ENCODE data around the gene FOXP2. TPM values are rescaled to one million over a fixed set of nuclear protein-coding genes. Genes with fewer than 3 reads are reported as not detected.
A peak's percentile ranks its signal among the peaks of the same experiment; 100 is the strongest.

FOXP2 gene
- total RNA-seq, 1 donor: 5.8 TPM

- Histone ChIP-seq H4K20me1 (ENCODE audit: insufficient read depth, low read length) (no peaks in the 10 kb centered on the region), H3K27me3 (ENCODE audit: insufficient read depth, low read length) (no peaks in the 10 kb centered on the region), H3K79me2 (ENCODE audit: insufficient read depth, low read length) (no peaks in the 10 kb centered on the region), H3K4me3 (ENCODE audit: insufficient read depth, low read length) (no peak overlapping the region), H3K27ac (ENCODE audit: low read depth, low read length) (no peak overlapping the region), H3K36me3 (ENCODE audit: insufficient read depth, low read length) (no peaks in the 10 kb centered on the region), H3K9me3 (ENCODE audit: low read depth, low read length) (no peaks in the 10 kb centered on the region), H2AFZ (ENCODE audit: low read length) (no peak overlapping the region), H3K4me1 (ENCODE audit: insufficient read depth, low read length) (no peaks in the 10 kb centered on the region), H3K4me2 (ENCODE audit: insufficient read depth, low read length) (no peak overlapping the region)
- DNase-seq (ENCODE audit: insufficient read length, low spot score, missing footprints): peak; percentile 52
- no peak for TF ChIP-seq CTCF (IDR thresholded peaks at IDR 0.05; ENCODE audit: extremely low read depth, low read depth, low read length)
Observed at GRCh38 chr7:114722562-114722961, 307.9 kb downstream of the FOXP2 start.

GRCh38 chr7:114723308-114723707, 308.7 kb downstream of the FOXP2 start:
- DNase-seq (ENCODE audit: insufficient read length, low spot score, missing footprints): no peak
- no peak for TF ChIP-seq CTCF (IDR thresholded peaks at IDR 0.05; ENCODE audit: extremely low read depth, low read depth, low read length)
- H3K4me2 ChIP-seq (ENCODE audit: insufficient read depth, low read length): no peak overlapping the region

GRCh38 chr7:114740095-114740494, 325.5 kb downstream of the FOXP2 start:
- no peaks in the 10 kb centered on the region for H3K79me2 ChIP-seq (ENCODE audit: insufficient read depth, low read length)
- H4K20me1 ChIP-seq (ENCODE audit: insufficient read depth, low read length): no peaks in the 10 kb centered on the region
- DNase-seq (ENCODE audit: insufficient read length, low spot score, missing footprints): no peak
- no peak overlapping the region for H2AFZ ChIP-seq (ENCODE audit: low read length)
- no peak overlapping the region for H3K4me2 ChIP-seq (ENCODE audit: insufficient read depth, low read length)
- H3K4me1 ChIP-seq (ENCODE audit: insufficient read depth, low read length): no peaks in the 10 kb centered on the region
- no peaks in the 10 kb centered on the region for H3K27me3 ChIP-seq (ENCODE audit: insufficient read depth, low read length)
- no peak overlapping the region for H3K27ac ChIP-seq (ENCODE audit: low read depth, low read length)
- no peak for TF ChIP-seq CTCF (IDR thresholded peaks at IDR 0.05; ENCODE audit: extremely low read depth, low read depth, low read length)
- H3K4me3 ChIP-seq (ENCODE audit: insufficient read depth, low read length): no peak overlapping the region
- no peaks in the 10 kb centered on the region for H3K9me3 ChIP-seq (ENCODE audit: low read depth, low read length)
- H3K36me3 ChIP-seq (ENCODE audit: insufficient read depth, low read length): no peaks in the 10 kb centered on the region

More at GRCh38 chr7:114723308-114723707, 308.7 kb downstream of the FOXP2 start:
- no peaks in the 10 kb centered on the region for H3K9me3 ChIP-seq (ENCODE audit: low read depth, low read length)
- H3K27me3 ChIP-seq (ENCODE audit: insufficient read depth, low read length): no peaks in the 10 kb centered on the region
- H3K79me2 ChIP-seq (ENCODE audit: insufficient read depth, low read length): no peaks in the 10 kb centered on the region
- H3K4me1 ChIP-seq (ENCODE audit: insufficient read depth, low read length): no peaks in the 10 kb centered on the region
- no peak overlapping the region for H2AFZ ChIP-seq (ENCODE audit: low read length)
- no peak overlapping the region for H3K27ac ChIP-seq (ENCODE audit: low read depth, low read length)
- H4K20me1 ChIP-seq (ENCODE audit: insufficient read depth, low read length): no peaks in the 10 kb centered on the region
- no peak overlapping the region for H3K4me3 ChIP-seq (ENCODE audit: insufficient read depth, low read length)
- H3K36me3 ChIP-seq (ENCODE audit: insufficient read depth, low read length): no peaks in the 10 kb centered on the region

- Histone ChIP-seq H3K27ac (ENCODE audit: low read depth, low read length) (no peak overlapping the region), H3K4me3 (ENCODE audit: insufficient read depth, low read length) (no peak overlapping the region), H4K20me1 (ENCODE audit: insufficient read depth, low read length) (no peaks in the 10 kb centered on the region), H3K79me2 (ENCODE audit: insufficient read depth, low read length) (no peaks in the 10 kb centered on the region), H3K27me3 (ENCODE audit: insufficient read depth, low read length) (no peaks in the 10 kb centered on the region), H3K4me2 (ENCODE audit: insufficient read depth, low read length) (no peak overlapping the region), H3K4me1 (ENCODE audit: insufficient read depth, low read length) (no peaks in the 10 kb centered on the region), H3K36me3 (ENCODE audit: insufficient read depth, low read length) (no peaks in the 10 kb centered on the region), H3K9me3 (ENCODE audit: low read depth, low read length) (no peaks in the 10 kb centered on the region), H2AFZ (ENCODE audit: low read length) (no peak overlapping the region)
- no peak for DNase-seq (ENCODE audit: insufficient read length, low spot score, missing footprints)
- no peak for TF ChIP-seq CTCF (IDR thresholded peaks at IDR 0.05; ENCODE audit: extremely low read depth, low read depth, low read length)
Observed at GRCh38 chr7:114740941-114741340, 326.3 kb downstream of the FOXP2 start.
